Ishikawa (cell line): ENCODE results near the gene RASL10A.

Experiments used
- YY1 ChIP-seq: IDR thresholded peaks from 2 replicates; pipeline ENCODE4 v1.6.1; 2012; ENCODE audit warnings: low read depth
- TF ChIP-seq, protein P1 (sequence below): IDR thresholded peaks from 2 replicates; pipeline ENCODE4 v1.6.1; 2012; ENCODE audit warnings: low read depth, mild to moderate bottlenecking

DNA sequence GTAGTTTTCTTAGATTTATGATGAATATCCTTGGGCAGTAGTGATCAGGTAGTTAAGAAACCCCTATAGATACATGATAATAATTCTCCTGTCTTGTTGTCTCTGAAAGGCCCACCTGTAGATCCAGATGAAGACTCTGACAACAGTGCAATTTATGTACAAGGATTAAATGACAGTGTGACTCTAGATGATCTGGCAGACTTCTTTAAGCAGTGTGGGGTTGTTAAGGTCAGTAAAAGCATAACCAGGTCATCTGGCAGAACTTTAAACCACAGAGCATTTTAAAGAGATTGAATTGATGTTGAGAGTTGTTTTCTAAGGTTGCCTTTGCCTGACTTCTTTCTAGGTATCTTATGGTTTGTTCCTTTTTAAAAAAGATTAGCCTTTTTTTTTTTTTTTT lies 23.1 kb downstream of the RASL10A start:
- no peak for TF ChIP-seq YY1
- TF ChIP-seq, protein P1, sequence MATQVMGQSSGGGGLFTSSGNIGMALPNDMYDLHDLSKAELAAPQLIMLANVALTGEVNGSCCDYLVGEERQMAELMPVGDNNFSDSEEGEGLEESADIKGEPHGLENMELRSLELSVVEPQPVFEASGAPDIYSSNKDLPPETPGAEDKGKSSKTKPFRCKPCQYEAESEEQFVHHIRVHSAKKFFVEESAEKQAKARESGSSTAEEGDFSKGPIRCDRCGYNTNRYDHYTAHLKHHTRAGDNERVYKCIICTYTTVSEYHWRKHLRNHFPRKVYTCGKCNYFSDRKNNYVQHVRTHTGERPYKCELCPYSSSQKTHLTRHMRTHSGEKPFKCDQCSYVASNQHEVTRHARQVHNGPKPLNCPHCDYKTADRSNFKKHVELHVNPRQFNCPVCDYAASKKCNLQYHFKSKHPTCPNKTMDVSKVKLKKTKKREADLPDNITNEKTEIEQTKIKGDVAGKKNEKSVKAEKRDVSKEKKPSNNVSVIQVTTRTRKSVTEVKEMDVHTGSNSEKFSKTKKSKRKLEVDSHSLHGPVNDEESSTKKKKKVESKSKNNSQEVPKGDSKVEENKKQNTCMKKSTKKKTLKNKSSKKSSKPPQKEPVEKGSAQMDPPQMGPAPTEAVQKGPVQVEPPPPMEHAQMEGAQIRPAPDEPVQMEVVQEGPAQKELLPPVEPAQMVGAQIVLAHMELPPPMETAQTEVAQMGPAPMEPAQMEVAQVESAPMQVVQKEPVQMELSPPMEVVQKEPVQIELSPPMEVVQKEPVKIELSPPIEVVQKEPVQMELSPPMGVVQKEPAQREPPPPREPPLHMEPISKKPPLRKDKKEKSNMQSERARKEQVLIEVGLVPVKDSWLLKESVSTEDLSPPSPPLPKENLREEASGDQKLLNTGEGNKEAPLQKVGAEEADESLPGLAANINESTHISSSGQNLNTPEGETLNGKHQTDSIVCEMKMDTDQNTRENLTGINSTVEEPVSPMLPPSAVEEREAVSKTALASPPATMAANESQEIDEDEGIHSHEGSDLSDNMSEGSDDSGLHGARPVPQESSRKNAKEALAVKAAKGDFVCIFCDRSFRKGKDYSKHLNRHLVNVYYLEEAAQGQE: no peak
